ENCODE data around the gene MGLL. TPM values are rescaled to one million over a fixed set of nuclear protein-coding genes. Genes with fewer than 3 reads are reported as not detected.

The MGLL gene
- total and polyA plus RNA-seq, 9 of the 15 experiments (the other 6 are each of a cell fraction or from before 2014, with no cell fraction given) = 0.12 to 0.32 (median 0.18) TPM; not detected in 6

- TF ChIP-seq DEAF1 (CRISPR knock-in tag; IDR thresholded peaks at IDR 0.05) = 0 out of 2 replicates have a peak, but pooled peaks have one; percentile 28
- TF ChIP-seq JUND (IDR thresholded peaks at IDR 0.05; ENCODE audit: borderline replicate concordance, low read depth, low read length) = no peak
- TF ChIP-seq JUND (tag; IDR thresholded peaks at IDR 0.05; ENCODE audit: borderline replicate concordance, low read depth, low read length) = no peak
- no peak for TF ChIP-seq MCM5 (IDR thresholded peaks at IDR 0.05; ENCODE audit: low read depth)
- peak; percentile 39; the same call in 1 of the 2 replicates for TF ChIP-seq STAG1 (CRISPR knock-in tag; IDR thresholded peaks at IDR 0.05; ENCODE audit: borderline replicate concordance)
- peak; percentile 53 to 68 for TF ChIP-seq RAD21 (CRISPR knock-in tag; conservative IDR thresholded peaks at IDR 0.05 in 1 of 2, IDR thresholded peaks at IDR 0.05 in 1 of 2)
These were observed 131.4 kb downstream of the MGLL start (continued) for GRCh38 chr3:127690823-127691452.

GRCh38 chr3:127690106-127690505 is 132.2 kb downstream of the MGLL start:
- intact Hi-C loops (cut with micrococcal nuclease) = loop anchor here (5.0 kb wide), 1 partner anchor 142 kb away; no protein-coding TSS in a partner anchor
- ChIA-PET CTCF (ENCODE audit: low intra/inter-chr PET ratio) (no interaction called here), POLR2A (no interaction called here)
- Histone ChIP-seq H2AFZ (ENCODE audit: low read depth, low read length) (no peak overlapping the region), H3K27ac (ENCODE audit: extremely low read depth, low read depth, low read length) (no peak overlapping the region), H3K4me3 (no peak overlapping the region), H3K9me3 (replicated peaks; ENCODE audit: control insufficient read depth, insufficient read depth, low read depth, low read length) (no peaks in the 10 kb centered on the region), H3K4me1 (replicated peaks in 1 of 2; ENCODE audit: control insufficient read depth in 2 of 2, insufficient read depth in 2 of 2, low read length in 2 of 2) (no peaks in the 10 kb centered on the region), H3K4me2 (ENCODE audit: insufficient read depth, low read length) (no peak overlapping the region), H4K20me1 (replicated peaks; ENCODE audit: control insufficient read depth, insufficient read depth, low read length) (no peaks in the 10 kb centered on the region), H3K27me3 (ENCODE audit: control insufficient read depth in 2 of 2, insufficient read depth in 2 of 2, low read length in 2 of 2) (peaks cover 0 to 25% of the 10 kb centered on the region in 2 experiments; a peak in 4 of 5 replicates), H3K9me1 (ENCODE audit: control insufficient read depth, insufficient read depth, low read length) (no peaks in the 10 kb centered on the region), H3K79me2 (ENCODE audit: control insufficient read depth, insufficient read depth, low read length) (no peaks in the 10 kb centered on the region), H3K36me3 (ENCODE audit: control insufficient read depth, insufficient read depth, low read length) (no peaks in the 10 kb centered on the region), H3K9ac (ENCODE audit: insufficient read depth in 1 of 2, low read depth in 2 of 2, low read length in 2 of 2) (no peak overlapping the region)
- no TSS peak for BruUV-seq (replicated peaks)
- ATAC-seq (no peak), DNase-seq (ENCODE audit: extremely low read depth in 1 of 4, low spot score in 3 of 4) (no peak), FAIRE-seq (no peak)
- in situ Hi-C loops (cut with MboI) = no loop called here
- 16% methylated on average over 3 of the region's 4 CpGs for WGBS (ENCODE audit: insufficient coverage, low coverage, missing lambda C conversion rate)
- TF ChIP-seq ZNF583 (CRISPR knock-in tag; IDR thresholded peaks at IDR 0.05) = no peak
- no peak for TF ChIP-seq CEBPZ (IDR thresholded peaks at IDR 0.05; ENCODE audit: borderline replicate concordance, low read depth, low read length)
- TF ChIP-seq POLR2H (tag; IDR thresholded peaks at IDR 0.05; ENCODE audit: low read depth) = no peak
- no peak for TF ChIP-seq ZNF518B (CRISPR knock-in tag; IDR thresholded peaks at IDR 0.05)
- TF ChIP-seq POLR3A (IDR thresholded peaks at IDR 0.05; ENCODE audit: borderline replicate concordance, extremely low read depth, insufficient read depth, insufficient read length) = no peak
